Embryonic facial prominence (tissue), 1 donor: Measurements from ENCODE around the gene U2AF2.
A peak's percentile ranks its signal among the peaks of the same experiment; 100 is the strongest.

Experiments used
- DNase-seq: peaks from one replicate; pipeline ENCODE4 v3.0.0-alpha.2; 2016; ENCODE audit errors: extremely low spot score

Gene U2AF2

DNA sequence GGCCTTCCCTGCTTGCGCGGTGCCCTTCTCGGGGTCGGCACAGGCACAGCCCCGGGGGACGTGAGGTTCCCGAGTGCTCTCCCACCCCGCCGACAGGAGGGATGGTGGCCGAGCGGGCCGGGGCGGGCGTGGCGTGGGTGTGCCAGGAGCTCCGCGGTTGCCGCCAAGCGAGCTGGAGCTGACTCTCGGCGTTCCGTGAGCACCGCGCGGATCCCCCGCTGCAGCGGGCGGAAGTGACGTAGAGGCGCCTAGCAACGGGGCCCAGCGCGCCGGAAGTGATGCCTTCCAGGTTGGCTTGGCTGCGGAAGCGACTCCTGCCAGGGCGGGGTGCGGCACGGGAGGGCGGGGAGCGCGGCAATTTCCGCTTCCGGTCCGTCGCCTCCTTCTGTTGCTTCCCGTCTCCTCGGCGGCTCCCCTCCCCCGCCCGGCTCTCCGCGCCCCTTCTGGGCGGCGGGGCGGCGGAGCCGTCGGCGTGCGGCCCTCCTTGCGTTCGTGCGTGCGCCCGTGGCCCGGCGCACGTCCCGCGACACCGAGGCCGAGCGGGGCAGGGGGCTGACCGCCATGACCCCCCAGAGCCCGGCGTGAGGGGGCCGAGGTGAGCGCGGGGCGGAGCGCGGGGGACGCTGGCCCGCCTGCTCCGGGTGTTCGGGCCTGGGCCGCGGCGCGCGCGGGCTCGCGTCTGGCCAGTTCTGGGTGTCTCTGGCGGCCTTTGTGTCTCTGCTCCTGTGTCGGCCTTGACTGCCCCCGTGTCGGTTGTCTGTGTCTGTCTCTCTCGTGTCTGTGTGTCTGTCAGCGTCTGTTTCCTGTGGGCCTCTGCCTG is 20.2 kb downstream of the U2AF2 start, which contains the start of gene EPN1:
Gene EPN1 (plus strand): TSS at position 386 of the 820 bp plus-strand sequence. CDS start 3,402 bp downstream, outside the sequence.
- peak; percentile 95 for DNase-seq

DNA sequence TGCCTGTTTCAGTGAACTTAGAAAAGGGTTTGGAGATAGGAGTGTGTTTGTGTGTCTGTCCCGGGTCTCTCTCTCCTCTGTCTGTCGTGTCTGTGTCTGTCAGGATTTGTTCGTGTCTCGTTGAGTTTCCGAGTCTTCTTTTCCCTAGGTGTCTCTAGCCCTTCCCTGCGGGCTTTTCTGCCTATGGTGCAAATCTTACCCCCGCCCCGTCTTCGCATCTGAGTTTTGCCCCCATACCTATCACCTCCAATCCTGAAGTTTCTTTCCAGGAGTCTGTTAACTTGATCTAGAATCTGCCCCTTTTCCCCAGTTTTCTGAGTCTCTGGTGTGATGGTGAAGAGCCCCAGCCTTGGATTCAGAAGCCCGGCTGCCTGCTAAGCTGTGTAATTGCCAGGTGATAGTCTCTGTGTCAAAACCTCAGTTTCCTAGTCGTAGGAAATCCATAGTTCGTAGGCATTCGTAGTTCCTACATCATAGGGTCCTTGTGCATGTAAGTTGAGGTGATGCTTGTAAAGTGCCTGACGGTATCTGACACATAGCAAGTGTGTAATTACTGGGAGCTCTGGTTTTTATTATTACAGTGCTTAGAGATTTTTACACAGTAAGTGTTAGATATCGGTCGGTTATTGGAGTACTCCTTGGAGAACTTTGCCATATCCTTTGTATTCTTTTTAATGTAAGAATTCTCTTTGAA is 21.0 kb downstream of the U2AF2 start:
- no peak for DNase-seq

- DNase-seq: no peak
These were observed 21.5 kb downstream of the U2AF2 start for GRCh38 chr19:55676383-55676782.

GRCh38 chr19:55676889-55677505 is 22.2 kb downstream of the U2AF2 start:
- DNase-seq: no peak

DNA sequence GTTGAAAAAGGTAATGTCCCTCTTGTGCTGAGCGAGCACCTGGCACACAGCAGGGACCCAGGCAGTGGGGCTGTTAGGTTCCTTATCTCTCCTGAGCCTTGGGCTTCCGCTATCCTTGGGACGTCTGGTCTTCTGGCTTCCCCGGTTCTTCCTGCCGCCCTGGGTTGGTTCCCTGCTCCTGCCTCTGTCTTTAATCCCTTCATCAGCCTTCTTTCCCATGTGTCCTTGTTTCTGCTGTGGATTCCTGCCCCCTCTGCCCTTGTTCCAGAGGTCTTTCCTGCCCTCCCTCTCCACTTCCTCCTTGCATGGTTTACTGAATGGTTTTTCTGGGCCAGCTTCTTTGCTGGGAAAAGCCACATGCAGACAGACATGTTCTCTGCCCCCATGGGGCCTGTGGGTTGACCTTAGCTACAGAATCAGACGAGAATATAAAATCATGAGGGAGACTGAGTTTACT is 22.8 kb downstream of the U2AF2 start:
- DNase-seq: no peak

DNA sequence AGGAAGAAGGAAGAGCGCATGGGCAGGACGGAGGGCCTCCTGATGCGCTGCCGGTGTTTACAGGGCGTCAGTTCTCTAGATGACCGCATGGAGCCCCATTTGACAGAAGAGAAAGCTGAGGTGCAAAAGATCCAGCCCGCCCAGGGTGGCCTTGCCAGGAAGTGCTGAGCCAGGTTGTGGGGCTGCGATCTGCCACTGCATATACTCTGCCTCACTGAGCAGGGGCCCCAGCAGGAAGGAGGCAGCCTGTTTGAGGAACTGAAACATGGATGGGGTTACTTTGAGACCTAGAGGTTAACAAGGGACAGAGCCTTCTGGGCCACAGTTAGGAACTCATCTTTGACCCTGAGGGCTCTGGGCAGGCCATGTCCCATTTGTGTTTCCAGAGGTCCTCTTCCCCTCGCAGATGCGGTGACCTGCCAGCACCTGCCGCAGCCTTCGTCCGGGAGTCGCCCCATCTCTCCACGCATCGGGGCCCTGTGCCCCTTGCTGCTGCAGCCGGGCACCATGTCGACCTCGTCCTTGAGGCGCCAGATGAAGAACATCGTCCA is 23.4 kb downstream of the U2AF2 start:
- DNase-seq: no peak

DNA sequence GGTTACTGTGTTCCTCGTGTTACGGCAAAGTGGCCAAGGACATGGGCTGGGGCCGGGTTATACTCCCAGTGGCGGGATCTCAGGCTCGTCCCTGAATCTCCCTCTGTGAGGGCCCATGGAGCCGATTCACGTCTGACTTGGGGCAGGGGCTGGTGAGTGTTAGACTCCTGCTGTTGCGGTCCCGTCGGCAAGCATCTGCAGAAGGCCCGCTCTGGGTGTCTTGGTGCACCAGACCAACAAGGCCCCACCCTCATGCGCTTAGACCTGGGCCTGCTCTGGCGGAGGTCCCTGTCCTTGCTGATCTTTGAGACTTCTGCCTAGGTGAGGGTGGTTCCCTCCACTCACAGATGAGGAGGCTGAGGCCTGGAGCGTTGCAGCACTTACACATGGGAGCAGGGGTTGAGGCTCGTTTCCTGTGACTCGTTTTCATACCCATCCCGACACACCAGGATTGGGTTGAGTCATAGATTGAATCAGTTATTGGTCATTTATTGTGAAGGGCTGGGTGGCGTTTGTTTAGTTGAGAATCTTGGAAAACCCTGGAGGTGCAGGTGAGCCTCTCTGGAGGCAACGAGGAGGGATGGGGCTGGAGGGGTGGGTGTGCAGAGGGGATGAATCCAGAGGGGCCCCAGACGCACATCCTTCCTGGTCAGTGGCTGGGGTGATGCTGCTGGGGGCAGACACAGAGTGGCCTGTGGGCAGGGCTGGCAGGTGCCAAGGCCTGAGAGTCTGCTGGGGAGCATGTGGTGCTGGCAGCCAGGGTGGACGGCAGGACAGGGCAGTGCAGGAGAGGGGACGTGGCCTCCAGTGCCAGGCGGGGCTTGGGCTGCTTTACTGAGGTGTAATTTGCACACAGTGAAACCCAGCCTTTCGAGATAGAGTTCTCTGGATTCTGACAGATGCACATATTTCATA is 24.8 kb downstream of the U2AF2 start:
- no peak for DNase-seq

- no peak for DNase-seq
These were observed 25.7 kb downstream of the U2AF2 start for GRCh38 chr19:55680339-55681130.

DNA sequence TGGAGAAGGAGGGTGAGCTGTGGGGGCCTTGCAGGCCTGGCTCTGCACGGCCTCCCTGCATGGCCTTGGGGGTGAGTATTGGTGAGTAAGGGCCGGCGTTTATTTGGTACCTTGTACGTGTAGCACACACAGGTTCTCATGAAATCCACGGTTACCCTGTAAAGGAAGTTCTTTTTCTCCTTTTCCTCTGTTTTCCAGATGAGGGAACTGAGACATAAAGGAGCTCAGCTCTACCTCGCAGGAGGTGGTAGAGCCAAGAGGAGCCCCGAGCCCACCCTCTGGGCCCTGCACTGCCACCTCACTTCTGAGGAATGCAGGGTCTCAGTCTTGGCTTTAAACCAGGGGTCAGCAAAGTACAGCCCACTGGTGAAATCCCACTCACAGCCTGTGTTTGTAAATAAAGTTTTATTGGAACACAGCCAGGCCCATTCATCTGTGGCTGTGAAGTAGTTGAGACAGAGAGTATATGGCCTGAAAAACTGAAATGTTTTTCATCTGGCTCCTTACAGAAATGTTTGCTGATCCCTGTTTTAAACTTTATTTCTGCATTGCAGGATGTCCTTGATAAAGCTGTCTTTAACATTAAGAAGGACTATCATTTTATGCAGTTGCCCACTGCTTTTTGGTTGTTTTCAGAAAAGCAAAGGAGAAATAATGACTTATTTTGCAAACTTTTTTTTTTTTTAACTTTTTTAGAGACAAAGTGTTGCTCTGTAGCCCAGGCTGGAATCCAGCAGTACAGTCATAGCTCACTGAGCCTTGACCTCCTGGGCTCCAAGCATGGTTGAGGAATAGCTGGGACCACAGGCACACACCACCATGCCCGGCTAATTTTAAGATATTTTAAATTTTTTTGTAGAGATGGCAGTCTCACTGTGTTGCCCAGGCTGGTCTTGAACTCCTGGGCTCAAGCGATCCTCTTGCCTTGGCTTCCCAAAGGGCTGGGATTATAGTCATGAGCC is 26.6 kb downstream of the U2AF2 start:
- DNase-seq: no peak

DNA sequence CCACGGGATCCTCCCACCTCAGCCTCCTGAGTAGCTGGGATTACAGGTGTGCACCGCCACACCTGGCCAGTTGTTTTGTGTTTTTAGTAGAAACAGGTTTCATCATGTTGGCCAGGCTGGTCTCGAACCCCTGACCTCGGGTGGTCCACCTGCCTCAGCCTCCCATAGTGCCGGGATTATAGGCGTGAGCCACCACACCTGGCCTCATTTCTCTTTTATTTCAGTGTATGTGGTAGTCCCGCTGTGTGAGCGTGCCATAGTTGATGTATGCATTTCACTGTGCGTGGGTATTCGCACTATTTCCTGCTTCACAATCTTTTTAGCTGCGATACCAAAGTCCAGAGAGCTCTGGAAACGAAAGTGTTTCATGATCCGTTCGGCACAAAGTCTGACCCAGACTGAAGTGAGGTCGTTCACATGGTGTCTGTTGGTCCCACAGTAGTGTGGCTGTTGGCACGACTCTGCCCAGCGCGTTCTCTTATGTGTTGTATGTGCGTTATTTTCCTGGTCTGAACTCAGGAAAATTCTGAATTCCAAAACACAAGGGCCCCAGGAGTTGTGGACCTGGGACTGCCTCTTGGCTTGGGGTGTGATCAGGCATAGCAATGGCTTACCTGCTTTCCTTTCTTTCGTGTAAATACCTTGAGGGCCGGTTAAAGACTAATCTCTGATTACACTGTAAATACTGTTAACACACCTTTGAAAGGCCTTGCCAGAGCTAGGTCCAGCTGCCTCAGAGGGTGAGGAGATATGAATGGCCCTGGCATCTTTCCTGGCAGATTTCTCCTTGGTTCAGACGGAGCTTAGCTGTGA is 28.8 kb downstream of the U2AF2 start:
- DNase-seq: no peak

DNA sequence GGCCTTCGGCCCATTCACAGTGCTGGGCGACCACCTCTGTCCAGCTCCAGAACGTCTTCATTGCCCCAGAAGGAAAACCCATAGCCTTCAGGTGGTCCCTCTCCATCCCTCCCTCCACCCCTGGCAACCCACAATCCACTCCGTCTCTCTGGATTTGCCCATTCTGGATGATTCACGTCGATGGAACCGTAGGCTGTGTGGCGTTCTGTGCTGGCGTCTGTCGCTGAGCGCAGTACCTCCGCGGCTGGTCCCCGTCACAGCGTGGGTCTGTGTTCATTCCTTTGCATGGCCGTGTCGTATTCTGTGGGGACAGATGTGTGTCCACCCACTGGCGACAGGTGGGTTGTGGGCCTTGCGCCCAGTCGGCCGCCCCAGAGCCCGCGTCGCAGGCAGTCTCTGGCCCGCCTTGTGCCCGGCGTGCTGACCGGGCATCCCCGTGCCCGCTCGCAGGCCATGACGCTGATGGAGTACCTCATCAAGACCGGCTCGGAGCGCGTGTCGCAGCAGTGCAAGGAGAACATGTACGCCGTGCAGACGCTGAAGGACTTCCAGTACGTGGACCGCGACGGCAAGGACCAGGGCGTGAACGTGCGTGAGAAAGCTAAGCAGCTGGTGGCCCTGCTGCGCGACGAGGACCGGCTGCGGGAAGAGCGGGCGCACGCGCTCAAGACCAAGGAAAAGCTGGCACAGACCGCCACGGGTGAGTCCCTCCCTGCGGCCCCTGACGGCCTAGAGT is 30.3 kb downstream of the U2AF2 start:
- no peak for DNase-seq

GRCh38 chr19:55685776-55686175 is 30.9 kb downstream of the U2AF2 start:
- DNase-seq: no peak

DNA sequence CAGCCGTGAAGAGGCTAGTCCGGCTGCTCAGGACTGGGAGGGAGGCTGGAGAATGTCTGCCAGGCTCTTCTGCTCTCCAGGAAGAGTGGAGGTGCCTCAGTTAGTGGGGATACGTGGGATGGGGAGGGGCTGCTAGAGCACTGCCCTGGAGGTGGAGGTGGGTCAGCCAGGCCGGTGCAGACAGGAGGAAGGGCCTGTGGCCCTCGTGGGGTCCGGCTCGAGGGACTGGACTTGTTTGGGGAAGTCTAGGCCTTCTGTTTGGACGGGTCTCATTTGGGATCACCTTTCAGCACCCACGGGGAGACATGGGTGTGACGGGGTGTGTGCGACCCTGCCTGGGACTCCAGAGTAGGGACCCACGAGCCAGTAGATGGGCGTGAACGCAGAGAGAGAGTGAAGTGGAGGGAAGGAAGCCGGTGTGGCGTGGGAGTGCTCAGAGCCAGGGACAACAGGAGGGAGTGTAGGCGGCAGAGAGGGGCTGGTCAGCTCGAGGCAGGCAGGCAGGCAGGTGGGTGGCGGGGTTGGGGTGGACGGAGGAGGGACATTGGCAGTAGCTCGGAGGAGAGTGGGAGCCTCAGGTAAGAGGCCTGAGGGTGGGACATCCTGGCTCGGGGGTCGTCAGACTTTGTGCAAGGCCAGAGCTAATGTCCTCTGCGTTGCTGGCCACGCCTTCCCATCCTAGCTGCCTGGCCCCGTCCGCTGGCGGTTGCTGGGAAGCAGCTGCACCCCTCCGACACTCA is 31.6 kb downstream of the U2AF2 start:
- no peak for DNase-seq

- DNase-seq: no peak
These were observed 32.7 kb downstream of the U2AF2 start for GRCh38 chr19:55687281-55688201.

DNA sequence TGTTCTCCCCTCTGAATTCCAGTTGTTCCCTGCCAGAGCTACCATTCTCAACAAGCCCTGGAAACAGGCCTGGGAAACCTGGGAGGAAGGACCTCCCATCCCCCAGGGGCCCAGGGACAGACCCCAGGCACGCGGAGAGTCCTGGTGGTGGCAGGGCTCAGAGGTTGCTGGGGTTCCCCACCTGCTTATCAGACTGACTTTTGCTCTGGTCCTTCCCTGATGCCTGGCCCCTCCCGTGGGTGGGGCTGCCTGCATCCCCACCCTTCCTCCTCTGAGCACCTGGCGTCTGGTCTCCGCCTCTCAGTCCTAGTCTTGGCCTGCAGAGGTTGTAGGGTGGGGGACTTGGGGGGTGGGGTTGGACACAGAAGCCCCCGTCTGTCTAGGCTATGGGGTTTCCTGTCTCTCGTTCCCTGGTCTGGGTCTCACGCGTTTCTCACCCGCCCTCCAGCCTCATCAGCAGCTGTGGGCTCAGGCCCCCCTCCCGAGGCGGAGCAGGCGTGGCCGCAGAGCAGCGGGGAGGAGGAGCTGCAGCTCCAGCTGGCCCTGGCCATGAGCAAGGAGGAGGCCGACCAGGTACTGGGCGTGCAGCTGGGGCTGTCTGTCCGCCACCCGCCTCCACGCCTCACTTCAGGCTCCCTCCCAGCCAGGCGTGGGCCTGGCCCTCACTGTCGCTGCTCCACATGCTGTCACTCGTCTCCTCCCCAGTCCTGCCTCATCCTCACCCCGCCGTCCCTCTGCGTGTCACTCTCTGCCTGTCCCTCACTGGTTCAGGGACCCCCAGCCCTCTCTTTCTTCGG is 33.8 kb downstream of the U2AF2 start:
- DNase-seq: no peak
